Adrenal gland (tissue), 12 donors: Measurements from ENCODE around the gene PAPLN. TPM values are rescaled to one million over a fixed set of nuclear protein-coding genes. Genes with fewer than 3 reads are reported as not detected.

Experiments
- DNase-seq, 7 donors: peaks; one replicate each; pipeline ENCODE4 v3.0.0-alpha.2; 2019 to 2020
- H3K27ac ChIP-seq, 5 donors: fragments of 200-600 bp; sonication (generic) in 4 of 5; 1 replicate in 3 of 5; 2 replicates in 2 of 5; pipeline versions ENCODE4 v1.5.1 to v1.8.0; 2016 to 2020; ENCODE audit warnings: mild to moderate bottlenecking in 1 of 5
- H3K27me3 ChIP-seq: fragments of 200-600 bp; 2 replicates; pipeline ENCODE4 v1.8.0; 2021
- H3K36me3 ChIP-seq, 2 donors: fragments of 200-600 bp; replicated peaks in 1 of 2; 1 replicate in 1 of 2; 2 replicates in 1 of 2; pipeline versions ENCODE4 v1.5.1 to v1.8.0; 2018 to 2022
- H3K4me1 ChIP-seq, 2 donors: fragments of 200-600 bp; replicated peaks in 1 of 2; 1 replicate in 1 of 2; 2 replicates in 1 of 2; pipeline versions ENCODE4 v1.5.1 to v1.8.0; 2018 to 2021
- H3K4me3 ChIP-seq, 4 donors: fragments of 200-600 bp; sonication (generic) in 3 of 4; one replicate each; pipeline ENCODE4 v1.5.1; 2016 to 2018
- H3K9me3 ChIP-seq, 3 donors: fragments of 200-600 bp; sonication (generic) in 1 of 3; replicated peaks in 1 of 3; 1 replicate in 2 of 3; 2 replicates in 1 of 3; pipeline versions ENCODE4 v1.5.1 to v1.8.0; 2016 to 2021
- CTCF ChIP-seq, 6 experiments: fragments of 450-650 bp in 4 of 6; fragments of 200-600 bp in 2 of 6; sonication (generic) in 1 of 6; IDR thresholded peaks; 1 replicate in 5 of 6; 2 replicates in 1 of 6; pipeline versions ENCODE4 v1.5.1 to v1.8.0; 2016 to 2021; ENCODE audit warnings: antibody characterized with exemption in 6 of 6, mild to moderate bottlenecking in 2 of 6, moderate library complexity in 1 of 6
- POLR2A ChIP-seq, 2 donors: fragments of 450-650 bp; IDR thresholded peaks; one replicate each; pipeline ENCODE4 v1.6.1; 2017; ENCODE audit warnings: antibody characterized with exemption in 2 of 2, mild to moderate bottlenecking in 2 of 2, moderate library complexity in 1 of 2
- WGBS, 4 donors: extraction: QIAGEN DNeasy Blood & Tissue Kit in 2 of 4; methylation state at CpG; one replicate each; pipeline versions ENCODE4 v1.1.5 to v1.1.7; 2013 to 2017; 5-methylcytosine and 5-hydroxymethylcytosine counted together
- intact Hi-C, 2 donors: fragments of 100-400 bp; cut with DNase I; formaldehyde crosslinking; loops; one replicate each; pipeline versions ENCODE4 v1.14.1 to v1.15.0; 2022 to 2023
- polyA plus RNA-seq, 3 donors: library from polyadenylated mRNA; stranded (reverse); fragments of 200-250 nt in 2 of 3; fragments of 350-450 nt in 1 of 3; fragmentation: Illumina TruSeq in 1 of 3; extraction: RNeasy Lipid Tissue Mini Kit (QIAGEN cat#74804) in 1 of 3; gene quantifications; one replicate each; pipeline ENCODE4 v1.2.3, GENCODE V29; 2013 to 2014
- total RNA-seq, 9 donors: library from RNA; depleted of rRNA in 4 of 9; stranded (reverse); fragments of >200 nt in 4 of 9; fragments of 120-200 nt in 1 of 9; fragmentation: NEBNext Ultra II Directional in 1 of 9; extraction: Animal tissue kit (Norgen Biotek cat#: 25700) in 1 of 9; gene quantifications; one replicate each; pipeline versions ENCODE4 v1.1.0 to v1.2.4, GENCODE V29; 2013 to 2023
- donor health status: healthy with polysubstance abuse.
- donor health status: Bipolar disorder and iron deficiency.
- donor health status: DM: yes; HTN: yes; CAD: no.
- donor health status: DM: no; HTN: no; CAD: no.
- donor health status: DM: no; HTN: no; CAD: no.
- donor health status: DM: yes; HTN: yes; CAD: no.

Gene PAPLN
- total and polyA plus RNA-seq, 12 donors, result 4.2 to 33.6 (median 12.5) TPM

GRCh38 chr14:73208390-73208789 lies 28.9 kb upstream of the PAPLN start:
- H3K36me3 ChIP-seq, result peaks cover 0 to 58% of the 10 kb centered on the region in 2 donors
- 96 to 100% (median 97%) methylated on average over 1 to 3 of the region's 3 CpGs for WGBS, 4 donors

GRCh38 chr14:73208846-73209245 lies 28.5 kb upstream of the PAPLN start:
- intact Hi-C loops, result no loop called here
- Histone ChIP-seq H3K36me3 (peaks cover 0 to 62% of the 10 kb centered on the region in 2 donors), H3K4me3 (no peak overlapping the region), H3K27me3 (no peaks in the 10 kb centered on the region), H3K27ac (no peak overlapping the region), H3K9me3 (no peaks in the 10 kb centered on the region), H3K4me1 (peaks cover 0 to 13% of the 10 kb centered on the region in 2 donors)
- WGBS, 4 donors, result 97 to 100% (median 97%) methylated on average over 7 to 8 of the region's 8 CpGs
- DNase-seq, result no peak
- TF ChIP-seq POLR2A (IDR thresholded peaks at IDR 0.05), result no peak
- no peak for TF ChIP-seq CTCF (IDR thresholded peaks at IDR 0.05)

More at GRCh38 chr14:73208390-73208789, 28.9 kb upstream of the PAPLN start:
- H3K27me3 ChIP-seq, result no peaks in the 10 kb centered on the region
- no peak for DNase-seq
- H3K27ac ChIP-seq, result no peak overlapping the region
- intact Hi-C loops, result no loop called here
- no peak overlapping the region for H3K4me3 ChIP-seq
- no peak for TF ChIP-seq CTCF (IDR thresholded peaks at IDR 0.05)
- no peak for TF ChIP-seq POLR2A (IDR thresholded peaks at IDR 0.05)
- H3K4me1 ChIP-seq, result peaks cover 0 to 13% of the 10 kb centered on the region in 2 donors
- H3K9me3 ChIP-seq, result no peaks in the 10 kb centered on the region

- Histone ChIP-seq H3K4me3 (no peak overlapping the region), H3K27me3 (no peaks in the 10 kb centered on the region), H3K9me3 (no peaks in the 10 kb centered on the region), H3K36me3 (peaks cover 0 to 59% of the 10 kb centered on the region in 2 donors), H3K27ac (peak overlapping the region in 1 of 5 donors; percentile 59), H3K4me1 (peaks cover 0 to 13% of the 10 kb centered on the region in 2 donors)
- intact Hi-C loops, result no loop called here
- WGBS, 4 donors, result 55 to 71% (median 68%) methylated on average over 2 of the region's 2 CpGs
- TF ChIP-seq CTCF (IDR thresholded peaks at IDR 0.05), result no peak
- TF ChIP-seq POLR2A (IDR thresholded peaks at IDR 0.05), result no peak
- no peak for DNase-seq
Observed at GRCh38 chr14:73209953-73210352, 27.4 kb upstream of the PAPLN start.

- WGBS, 4 donors, result 88 to 97% (median 94%) methylated on average over 7 of the region's 7 CpGs
- intact Hi-C loops, result no loop called here
Observed at GRCh38 chr14:73211251-73212040, 25.9 kb upstream of the PAPLN start.

More at GRCh38 chr14:73211251-73212040, 25.9 kb upstream of the PAPLN start:
- H3K27ac ChIP-seq, result no peak overlapping the region
- TF ChIP-seq CTCF (IDR thresholded peaks at IDR 0.05) (no peak), POLR2A (IDR thresholded peaks at IDR 0.05) (no peak)
- no peaks in the 10 kb centered on the region for H3K27me3 ChIP-seq
- H3K36me3 ChIP-seq, result peaks cover 0 to 50% of the 10 kb centered on the region in 2 donors
- H3K4me3 ChIP-seq, result no peak overlapping the region
- DNase-seq, result no peak
- peaks cover 0 to 13% of the 10 kb centered on the region in 2 donors for H3K4me1 ChIP-seq
- no peaks in the 10 kb centered on the region for H3K9me3 ChIP-seq
